Measurements from ENCODE around the gene HDDC3. TPM values are rescaled to one million over a fixed set of nuclear protein-coding genes. Genes with fewer than 3 reads are reported as not detected.
"Not testable (repeated sequence)": the region's sequence is repeated elsewhere in the genome, so short reads cannot be mapped to it uniquely, and the experiment has no call there.

HDDC3 gene
- total and polyA plus RNA-seq, 3 experiments from 2014 or later: 34.7 to 43.5 (median 39.5) TPM

- H3K4me3 ChIP-seq (ENCODE audit: low read length): peak overlapping the region; percentile 87
- Mint-ChIP-seq H3K4me1 (peaks cover 21 to 37% (median 21%) of the 10 kb centered on the region in 3 donors), H3K4me3 (peak overlapping the region; percentile 86 to 93 (median 91)), H3K9me3 (no peaks in the 10 kb centered on the region), H3K36me3 (peaks cover 4 to 26% (median 7%) of the 10 kb centered on the region in 3 donors), H3K27me3 (no peaks in the 10 kb centered on the region), H3K27ac (peak overlapping the region; percentile 87 to 96 (median 92))
- CTCF ChIA-PET: interaction anchor here (0.7 to 14.4 kb wide), 7 partner anchors 10 to 132 kb away, joined by 3 to 251 read pairs (median 4); partner anchors contain the start of genes HDDC3 and UNC45A
- POLR2A ChIA-PET: interaction anchor here (1.2 to 4.8 kb wide), 3 partner anchors 12 to 33 kb away, joined by 4 to 63 read pairs (median 25); partner anchors contain the start of genes HDDC3 and UNC45A
- H3K27ac ChIP-seq (ENCODE audit: low read depth, low read length): peak overlapping the region; percentile 84
- H3K4me1 ChIP-seq (ENCODE audit: insufficient read depth, low read length): peaks cover 20% of the 10 kb centered on the region
- H3K36me3 ChIP-seq (ENCODE audit: insufficient read depth, low read length): peaks cover 13% of the 10 kb centered on the region
- H3K27me3 ChIP-seq (ENCODE audit: insufficient read depth, low read length, poor library complexity, severe bottlenecking): no peaks in the 10 kb centered on the region
- no peak for DNase-seq
- no peaks in the 10 kb centered on the region for H3K9me3 ChIP-seq (ENCODE audit: low read length)
These were observed 30.9 kb downstream of the HDDC3 start for GRCh38 chr15:90901175-90902039.

DNA sequence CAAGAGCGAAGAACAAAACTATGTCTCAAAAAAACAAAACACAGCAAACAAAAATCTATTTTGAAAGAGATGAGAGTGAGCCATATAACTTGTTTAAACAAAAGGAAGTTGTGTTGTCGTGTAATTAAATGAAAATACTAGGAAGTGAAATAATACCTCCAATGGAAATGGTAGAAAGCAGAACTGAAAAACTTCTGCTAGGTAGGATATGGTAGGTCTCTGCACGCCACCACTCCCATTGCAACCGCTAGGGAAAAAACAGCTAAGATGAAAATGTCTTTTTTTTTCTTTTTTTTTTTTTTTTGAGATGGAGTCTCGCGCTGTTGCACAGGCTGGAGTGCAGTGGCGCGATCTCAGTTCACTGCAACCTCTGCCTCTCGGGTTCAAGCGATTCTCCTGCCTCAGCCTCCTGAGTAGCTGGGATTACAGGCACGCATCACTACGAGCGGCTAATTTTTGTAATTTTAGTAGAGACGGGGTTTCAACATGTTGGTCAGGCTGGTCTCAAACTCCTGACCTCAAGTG is 35.2 kb downstream of the HDDC3 start:
- CTCF ChIA-PET: interaction anchor here (0.6 to 14.4 kb wide), 3 partner anchors 11 to 80 kb away, joined by 3 to 251 read pairs (median 14); partner anchors contain the start of genes HDDC3 and UNC45A
- H3K4me1 Mint-ChIP-seq: peaks cover 11 to 12% (median 11%) of the 10 kb centered on the region in 3 donors
- H3K27me3 Mint-ChIP-seq; H3K27ac ChIP-seq (ENCODE audit: low read depth, low read length); H3K36me3 Mint-ChIP-seq; H3K36me3 ChIP-seq (ENCODE audit: insufficient read depth, low read length); H3K9me3 Mint-ChIP-seq; POLR2A ChIA-PET; H3K9me3 ChIP-seq (ENCODE audit: low read length); DNase-seq; H3K4me3 Mint-ChIP-seq; H3K4me3 ChIP-seq (ENCODE audit: low read length); H3K27ac Mint-ChIP-seq; H3K4me1 ChIP-seq (ENCODE audit: insufficient read depth, low read length); H3K27me3 ChIP-seq (ENCODE audit: insufficient read depth, low read length, poor library complexity, severe bottlenecking): not testable (repeated sequence)

DNA sequence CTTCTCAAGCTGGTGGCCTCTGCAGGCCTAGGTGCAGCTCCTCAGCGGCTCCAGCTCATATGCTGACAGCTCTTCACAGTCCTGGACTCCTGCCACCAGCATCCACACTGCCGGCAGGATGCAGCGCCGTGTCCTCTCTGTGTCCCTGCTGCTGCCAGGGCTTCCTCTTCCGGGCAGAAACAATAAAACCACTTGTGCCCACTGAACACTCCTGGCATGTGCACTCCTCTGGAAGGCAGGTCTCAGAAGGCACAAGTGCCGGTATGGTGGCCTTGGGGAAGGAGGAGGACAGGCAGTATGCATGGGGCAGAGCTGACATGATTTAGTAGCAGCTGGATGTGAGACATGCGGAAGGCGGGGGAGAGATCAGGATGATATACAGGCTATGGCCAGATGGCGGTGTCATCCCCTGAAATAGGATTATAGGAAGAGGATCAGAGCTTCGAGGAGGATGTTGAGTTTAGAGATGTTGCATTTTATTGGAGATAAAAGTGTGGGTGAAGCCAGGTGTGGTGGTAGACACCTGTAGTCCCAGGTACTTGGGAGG is 36.7 kb downstream of the HDDC3 start:
- H3K9me3 Mint-ChIP-seq: no peaks in the 10 kb centered on the region
- CTCF ChIA-PET: interaction anchor here (0.9 to 2.5 kb wide), 4 partner anchors 10 to 154 kb away, joined by 3 to 9 read pairs (median 6); no protein-coding TSS in a partner anchor
- Histone ChIP-seq H3K4me1 (ENCODE audit: insufficient read depth, low read length) (no peaks in the 10 kb centered on the region), H3K27ac (ENCODE audit: low read depth, low read length) (no peak overlapping the region), H3K27me3 (ENCODE audit: insufficient read depth, low read length, poor library complexity, severe bottlenecking) (no peaks in the 10 kb centered on the region), H3K36me3 (ENCODE audit: insufficient read depth, low read length) (no peaks in the 10 kb centered on the region), H3K9me3 (ENCODE audit: low read length) (no peaks in the 10 kb centered on the region), H3K4me3 (ENCODE audit: low read length) (no peak overlapping the region)
- H3K27ac Mint-ChIP-seq: peak overlapping the region in 1 of 8 donors; percentile 46
- DNase-seq: no peak
- no peaks in the 10 kb centered on the region for H3K4me1 Mint-ChIP-seq
- H3K4me3 Mint-ChIP-seq: no peak overlapping the region
- H3K27me3 Mint-ChIP-seq: peaks cover 0 to 2% of the 10 kb centered on the region in 2 donors
- no peaks in the 10 kb centered on the region for H3K36me3 Mint-ChIP-seq
- POLR2A ChIA-PET: no interaction called here

- Mint-ChIP-seq H3K36me3 (no peaks in the 10 kb centered on the region), H3K9me3 (no peaks in the 10 kb centered on the region), H3K4me1 (peaks cover 5 to 13% (median 6%) of the 10 kb centered on the region in 3 donors), H3K4me3 (no peak overlapping the region), H3K27ac (no peak overlapping the region), H3K27me3 (peaks cover 1 to 10% of the 10 kb centered on the region in 2 donors)
- no peaks in the 10 kb centered on the region for H3K27me3 ChIP-seq (ENCODE audit: insufficient read depth, low read length, poor library complexity, severe bottlenecking)
- H3K36me3 ChIP-seq (ENCODE audit: insufficient read depth, low read length): no peaks in the 10 kb centered on the region
- no peak overlapping the region for H3K27ac ChIP-seq (ENCODE audit: low read depth, low read length)
- ChIA-PET CTCF (interaction anchor here (0.9 to 2.5 kb wide), 3 partner anchors 8 to 39 kb away, joined by 3 to 9 read pairs (median 4); partner anchors contain the start of genes HDDC3 and MAN2A2), POLR2A (no interaction called here)
- peaks cover 5% of the 10 kb centered on the region for H3K4me1 ChIP-seq (ENCODE audit: insufficient read depth, low read length)
- DNase-seq: no peak
- no peaks in the 10 kb centered on the region for H3K9me3 ChIP-seq (ENCODE audit: low read length)
- no peak overlapping the region for H3K4me3 ChIP-seq (ENCODE audit: low read length)
These were observed 38.9 kb downstream of the HDDC3 start for GRCh38 chr15:90893175-90894090.

DNA sequence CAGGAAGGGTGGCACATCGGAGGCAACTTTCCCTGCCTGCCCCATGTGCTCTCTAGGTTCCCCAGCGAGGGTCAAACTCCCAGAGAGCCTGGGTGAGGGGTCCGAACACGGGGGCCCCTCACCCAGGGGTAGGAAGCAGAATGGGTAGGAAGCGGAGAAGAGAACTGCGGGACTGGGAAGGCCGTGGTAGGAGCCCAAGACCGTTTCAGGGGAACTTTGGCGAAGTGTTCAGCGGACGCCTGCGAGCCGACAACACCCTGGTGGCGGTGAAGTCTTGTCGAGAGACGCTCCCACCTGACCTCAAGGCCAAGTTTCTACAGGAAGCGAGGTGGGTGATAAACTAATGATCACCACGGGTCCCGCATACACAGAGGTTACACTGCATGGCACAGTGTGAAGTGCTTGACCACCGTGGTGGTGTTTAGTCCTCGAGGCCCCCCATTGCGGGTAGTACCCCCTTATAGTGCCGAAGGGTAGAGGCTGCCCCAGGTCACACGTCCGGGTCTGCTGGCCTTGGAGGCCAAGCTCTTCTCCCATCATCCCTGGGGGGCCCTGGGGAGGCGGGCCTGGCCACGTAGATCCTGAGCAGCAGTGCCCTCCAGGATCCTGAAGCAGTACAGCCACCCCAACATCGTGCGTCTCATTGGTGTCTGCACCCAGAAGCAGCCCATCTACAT is 39.7 kb downstream of the HDDC3 start:
- H3K4me3 ChIP-seq (ENCODE audit: low read length): no peak overlapping the region
- no peaks in the 10 kb centered on the region for H3K9me3 Mint-ChIP-seq
- ChIA-PET POLR2A (no interaction called here), CTCF (interaction anchor here (0.9 to 1.7 kb wide), 2 partner anchors 10 to 40 kb away, joined by 3 to 4 read pairs; partner anchors contain the start of genes HDDC3 and MAN2A2)
- H3K27me3 ChIP-seq (ENCODE audit: insufficient read depth, low read length, poor library complexity, severe bottlenecking): no peaks in the 10 kb centered on the region
- no peak for DNase-seq
- peaks cover 5 to 15% (median 6%) of the 10 kb centered on the region in 3 donors for H3K4me1 Mint-ChIP-seq
- H3K27ac ChIP-seq (ENCODE audit: low read depth, low read length): no peak overlapping the region
- H3K4me1 ChIP-seq (ENCODE audit: insufficient read depth, low read length): peaks cover 5% of the 10 kb centered on the region
- no peak overlapping the region for H3K4me3 Mint-ChIP-seq
- H3K36me3 ChIP-seq (ENCODE audit: insufficient read depth, low read length): no peaks in the 10 kb centered on the region
- no peaks in the 10 kb centered on the region for H3K9me3 ChIP-seq (ENCODE audit: low read length)
- no peaks in the 10 kb centered on the region for H3K36me3 Mint-ChIP-seq
- no peak overlapping the region for H3K27ac Mint-ChIP-seq
- peaks cover 6 to 12% of the 10 kb centered on the region in 2 donors for H3K27me3 Mint-ChIP-seq

DNA sequence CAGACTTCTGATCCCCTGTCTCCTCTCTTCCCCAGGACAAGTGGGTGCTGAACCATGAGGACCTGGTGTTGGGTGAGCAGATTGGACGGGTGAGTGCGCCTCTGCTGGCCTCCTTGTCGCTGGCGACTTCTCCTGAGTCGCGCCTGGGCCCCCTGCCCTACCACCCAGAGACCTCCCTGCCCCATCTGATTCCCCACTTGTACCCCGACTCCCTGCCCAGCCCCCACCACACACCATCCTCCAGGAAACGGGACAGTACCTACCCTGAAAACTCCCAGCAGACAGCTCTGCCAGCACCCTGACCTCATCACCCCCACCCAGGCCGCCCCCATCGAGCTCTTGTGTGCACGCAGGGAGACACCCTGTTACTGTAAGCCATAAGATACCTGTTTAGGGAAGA is 40.3 kb downstream of the HDDC3 start:
- H3K4me1 Mint-ChIP-seq: peaks cover 5 to 15% (median 6%) of the 10 kb centered on the region in 3 donors
- Histone ChIP-seq H3K4me1 (ENCODE audit: insufficient read depth, low read length) (peaks cover 5% of the 10 kb centered on the region), H3K9me3 (ENCODE audit: low read length) (no peaks in the 10 kb centered on the region), H3K4me3 (ENCODE audit: low read length) (no peak overlapping the region), H3K36me3 (ENCODE audit: insufficient read depth, low read length) (no peaks in the 10 kb centered on the region), H3K27me3 (ENCODE audit: insufficient read depth, low read length, poor library complexity, severe bottlenecking) (no peaks in the 10 kb centered on the region), H3K27ac (ENCODE audit: low read depth, low read length) (no peak overlapping the region)
- H3K36me3 Mint-ChIP-seq: no peaks in the 10 kb centered on the region
- H3K4me3 Mint-ChIP-seq: no peak overlapping the region
- H3K27ac Mint-ChIP-seq: no peak overlapping the region
- DNase-seq: no peak
- peaks cover 9 to 12% of the 10 kb centered on the region in 2 donors for H3K27me3 Mint-ChIP-seq
- ChIA-PET CTCF (interaction anchor here (1.7 kb wide), 1 partner anchor 11 kb away, joined by 4 read pairs; the partner anchor contains the start of gene MAN2A2), POLR2A (no interaction called here)
- no peaks in the 10 kb centered on the region for H3K9me3 Mint-ChIP-seq

DNA sequence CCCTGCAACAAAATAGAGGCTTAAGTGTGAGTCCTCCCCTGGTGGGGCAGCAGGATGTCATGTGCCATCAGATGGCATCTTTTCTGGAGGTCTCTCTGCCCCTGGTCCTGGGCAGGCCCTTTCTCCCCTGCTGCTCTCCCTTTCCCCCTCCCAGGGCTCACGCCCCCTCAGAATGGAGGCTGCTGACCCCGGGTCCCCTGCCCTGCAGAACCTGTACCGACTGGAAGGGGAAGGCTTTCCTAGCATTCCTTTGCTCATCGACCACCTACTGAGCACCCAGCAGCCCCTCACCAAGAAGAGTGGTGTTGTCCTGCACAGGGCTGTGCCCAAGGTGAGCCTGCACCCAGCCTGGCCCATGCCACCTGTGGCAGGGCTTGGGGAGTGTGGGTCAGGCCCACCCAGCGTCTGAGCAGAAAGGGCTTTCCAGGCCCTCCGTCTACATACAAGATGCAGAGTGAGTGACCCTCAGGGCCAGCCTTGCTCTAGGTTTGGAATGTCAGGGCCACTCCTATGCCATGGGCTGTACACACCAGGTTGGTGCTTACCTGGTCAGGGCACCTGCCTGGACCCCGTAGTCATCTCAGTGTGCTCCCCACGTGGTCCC is 40.9 kb downstream of the HDDC3 start:
- H3K27ac ChIP-seq (ENCODE audit: low read depth, low read length): no peak overlapping the region
- H3K4me1 Mint-ChIP-seq: peaks cover 6 to 15% (median 6%) of the 10 kb centered on the region in 3 donors
- H3K27me3 Mint-ChIP-seq: peaks cover 9 to 12% of the 10 kb centered on the region in 2 donors
- no peak overlapping the region for H3K4me3 Mint-ChIP-seq
- H3K4me1 ChIP-seq (ENCODE audit: insufficient read depth, low read length): peaks cover 5% of the 10 kb centered on the region
- H3K27ac Mint-ChIP-seq: no peak overlapping the region
- H3K27me3 ChIP-seq (ENCODE audit: insufficient read depth, low read length, poor library complexity, severe bottlenecking): no peaks in the 10 kb centered on the region
- no peak overlapping the region for H3K4me3 ChIP-seq (ENCODE audit: low read length)
- no peaks in the 10 kb centered on the region for H3K36me3 Mint-ChIP-seq
- ChIA-PET CTCF (interaction anchor here (0.8 to 2.4 kb wide), 2 partner anchors 42 to 86 kb away, joined by 3 to 29 read pairs; partner anchors contain the start of genes HDDC3 and UNC45A), POLR2A (no interaction called here)
- no peak for DNase-seq
- no peaks in the 10 kb centered on the region for H3K36me3 ChIP-seq (ENCODE audit: insufficient read depth, low read length)
- no peaks in the 10 kb centered on the region for H3K9me3 ChIP-seq (ENCODE audit: low read length)
- no peaks in the 10 kb centered on the region for H3K9me3 Mint-ChIP-seq
